D721Med (cell line): Measurements from ENCODE around the gene EBLN2.
"Not testable (repeated sequence)": the region's sequence is repeated elsewhere in the genome, so short reads cannot be mapped to it uniquely, and the experiment has no call there.

Source experiments
- DNase-seq: peaks from one replicate; pipeline ENCODE4 v3.0.0; 2011; ENCODE audit warnings: low spot score; ENCODE audit not compliant: insufficient read length
- FAIRE-seq: peaks from 2 replicates; lab custom pipeline; 2011; peaks lifted over from hg19 to GRCh38; lab: Jason Lieb, UNC
- TF ChIP-seq, protein P1 (sequence below): IDR thresholded peaks from 2 replicates; pipeline ENCODE4 v1.5.1; 2012; ENCODE audit warnings: mild to moderate bottlenecking, control low read depth; ENCODE audit not compliant: insufficient read depth; ENCODE audit errors: missing control alignments

EBLN2 gene

DNA sequence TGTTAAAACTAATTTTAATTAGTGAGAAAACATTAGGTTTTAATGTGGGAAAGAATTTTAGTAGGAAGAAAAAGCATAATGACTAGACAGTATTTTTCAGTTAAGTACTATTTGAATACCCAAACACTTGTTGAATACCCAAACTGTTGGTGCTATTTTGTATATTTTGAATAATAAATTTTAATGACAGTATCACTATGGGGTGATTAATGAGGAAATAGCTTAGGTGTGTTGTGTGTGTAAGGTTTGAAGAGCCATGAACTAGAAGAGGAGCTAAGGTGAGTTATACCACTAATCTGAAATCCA is 4.7 kb upstream of the EBLN2 start:
- TF ChIP-seq, protein P1, sequence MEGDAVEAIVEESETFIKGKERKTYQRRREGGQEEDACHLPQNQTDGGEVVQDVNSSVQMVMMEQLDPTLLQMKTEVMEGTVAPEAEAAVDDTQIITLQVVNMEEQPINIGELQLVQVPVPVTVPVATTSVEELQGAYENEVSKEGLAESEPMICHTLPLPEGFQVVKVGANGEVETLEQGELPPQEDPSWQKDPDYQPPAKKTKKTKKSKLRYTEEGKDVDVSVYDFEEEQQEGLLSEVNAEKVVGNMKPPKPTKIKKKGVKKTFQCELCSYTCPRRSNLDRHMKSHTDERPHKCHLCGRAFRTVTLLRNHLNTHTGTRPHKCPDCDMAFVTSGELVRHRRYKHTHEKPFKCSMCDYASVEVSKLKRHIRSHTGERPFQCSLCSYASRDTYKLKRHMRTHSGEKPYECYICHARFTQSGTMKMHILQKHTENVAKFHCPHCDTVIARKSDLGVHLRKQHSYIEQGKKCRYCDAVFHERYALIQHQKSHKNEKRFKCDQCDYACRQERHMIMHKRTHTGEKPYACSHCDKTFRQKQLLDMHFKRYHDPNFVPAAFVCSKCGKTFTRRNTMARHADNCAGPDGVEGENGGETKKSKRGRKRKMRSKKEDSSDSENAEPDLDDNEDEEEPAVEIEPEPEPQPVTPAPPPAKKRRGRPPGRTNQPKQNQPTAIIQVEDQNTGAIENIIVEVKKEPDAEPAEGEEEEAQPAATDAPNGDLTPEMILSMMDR = no peak
- FAIRE-seq (no peak), DNase-seq (no peak)

DNA sequence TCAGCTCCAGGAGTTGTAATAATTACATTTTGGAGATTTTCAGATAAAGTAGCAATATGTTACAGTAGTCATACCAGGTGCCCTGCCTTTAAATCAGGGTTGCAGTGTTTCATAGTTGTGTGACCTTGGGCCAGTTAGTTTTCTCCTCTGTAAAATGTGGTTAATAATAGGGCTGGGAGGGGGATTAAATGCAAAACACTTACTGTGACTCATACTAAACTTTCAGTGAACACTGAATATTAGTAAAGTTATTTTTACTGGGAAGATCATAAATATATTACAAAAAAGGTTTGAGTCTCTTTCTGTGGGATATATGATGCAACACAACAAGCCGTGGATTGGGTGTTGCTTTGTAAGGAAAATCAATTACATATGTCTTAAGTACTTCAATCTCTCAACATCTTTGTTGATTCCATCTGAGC is 1.1 kb upstream of the EBLN2 start:
- TF ChIP-seq, protein P1 = no peak
- no peak for FAIRE-seq
- no peak for DNase-seq

DNA sequence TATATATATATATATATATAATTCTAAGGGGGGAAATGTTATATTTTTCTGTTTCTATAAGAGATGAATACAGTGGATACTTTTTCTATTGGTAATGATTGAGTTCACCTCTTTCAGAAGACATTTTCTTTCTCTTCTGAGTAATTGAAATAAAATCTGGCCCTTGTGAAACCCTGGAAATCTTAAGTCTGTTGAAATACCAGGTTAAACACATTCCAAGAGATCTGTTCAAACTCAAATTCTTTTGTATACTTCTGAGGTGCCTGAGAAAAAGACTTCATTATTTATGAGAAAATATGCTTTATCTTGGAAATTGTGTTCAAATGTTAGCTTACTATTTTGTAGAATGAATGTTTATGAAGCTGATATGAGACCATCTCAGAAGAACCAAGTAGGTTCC is 4.8 kb downstream of the EBLN2 start:
- peak; percentile 80 for FAIRE-seq
- DNase-seq = not testable (repeated sequence)

DNA sequence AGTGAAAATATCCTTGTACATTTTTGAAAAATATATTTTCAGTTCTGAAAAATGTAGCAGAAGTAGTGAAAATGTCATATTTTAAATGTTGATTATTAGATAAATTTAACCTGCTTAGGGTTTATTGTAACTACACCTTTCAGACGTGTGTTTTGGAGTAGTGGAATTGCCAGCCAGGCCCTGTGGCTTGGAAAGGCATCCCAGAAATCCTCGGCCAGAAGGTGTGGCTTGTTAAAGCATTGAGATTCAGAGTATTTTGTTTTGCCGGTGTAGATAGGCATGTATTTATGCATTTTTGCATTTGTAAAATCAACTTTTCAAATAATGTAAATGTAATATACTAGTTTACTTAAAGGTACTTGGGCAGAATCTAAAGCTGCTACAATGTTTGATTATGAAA is 7.0 kb downstream of the EBLN2 start:
- no peak for DNase-seq
- no peak for FAIRE-seq
- TF ChIP-seq, protein P1 = no peak

DNA sequence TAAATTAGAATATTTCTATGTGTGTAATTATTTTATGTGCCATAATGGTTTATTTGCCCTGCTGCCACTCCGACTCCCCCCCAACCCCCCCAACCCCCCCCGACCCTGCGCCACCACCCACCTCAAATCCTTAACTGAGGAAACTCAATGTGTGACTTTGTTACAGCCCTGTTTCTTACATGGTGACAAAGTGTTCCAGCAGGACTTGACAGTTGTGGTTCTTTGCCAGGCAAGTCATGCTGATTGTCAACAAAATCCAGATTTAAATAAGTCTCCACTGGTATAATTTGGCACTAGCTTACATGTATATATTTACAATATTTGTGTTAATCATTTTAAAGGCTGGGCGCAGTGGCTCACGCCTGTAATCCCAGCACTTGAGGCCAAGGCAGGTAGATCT is 7.7 kb downstream of the EBLN2 start:
- FAIRE-seq = no peak
- no peak for DNase-seq
- TF ChIP-seq, protein P1 = no peak

DNA sequence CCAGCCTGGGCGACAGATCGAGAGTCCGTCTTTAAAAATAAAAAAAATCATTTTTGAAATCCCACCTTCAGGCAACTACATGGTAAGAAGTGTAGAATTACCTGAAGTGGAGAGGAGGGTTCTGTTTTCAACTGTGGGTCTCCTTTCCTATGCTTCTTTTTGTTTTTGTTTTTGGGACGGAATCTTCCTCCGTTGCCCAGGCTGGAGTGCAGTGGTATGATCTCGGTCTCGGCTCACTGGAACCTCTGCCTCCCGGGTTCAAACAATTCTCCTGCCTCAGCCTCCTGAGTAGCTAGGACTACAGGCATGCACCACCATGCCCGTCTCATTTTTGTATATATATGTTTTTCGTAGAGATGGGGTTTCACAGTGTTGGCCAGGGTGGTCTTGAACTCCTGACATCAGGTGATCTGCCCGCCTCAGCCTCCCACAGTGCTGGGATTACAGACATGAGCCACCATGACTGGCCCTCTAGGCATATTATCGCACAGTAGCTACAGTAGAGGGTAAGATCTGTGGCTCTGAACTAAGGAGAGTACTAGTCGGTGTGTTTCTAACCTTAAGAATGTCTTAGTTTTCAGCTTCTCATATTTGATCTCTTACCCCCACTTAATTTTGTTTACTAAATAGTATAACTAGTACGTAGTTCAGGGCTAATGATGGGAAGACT is 8.5 kb downstream of the EBLN2 start:
- no peak for FAIRE-seq
- TF ChIP-seq, protein P1 = no peak

DNA sequence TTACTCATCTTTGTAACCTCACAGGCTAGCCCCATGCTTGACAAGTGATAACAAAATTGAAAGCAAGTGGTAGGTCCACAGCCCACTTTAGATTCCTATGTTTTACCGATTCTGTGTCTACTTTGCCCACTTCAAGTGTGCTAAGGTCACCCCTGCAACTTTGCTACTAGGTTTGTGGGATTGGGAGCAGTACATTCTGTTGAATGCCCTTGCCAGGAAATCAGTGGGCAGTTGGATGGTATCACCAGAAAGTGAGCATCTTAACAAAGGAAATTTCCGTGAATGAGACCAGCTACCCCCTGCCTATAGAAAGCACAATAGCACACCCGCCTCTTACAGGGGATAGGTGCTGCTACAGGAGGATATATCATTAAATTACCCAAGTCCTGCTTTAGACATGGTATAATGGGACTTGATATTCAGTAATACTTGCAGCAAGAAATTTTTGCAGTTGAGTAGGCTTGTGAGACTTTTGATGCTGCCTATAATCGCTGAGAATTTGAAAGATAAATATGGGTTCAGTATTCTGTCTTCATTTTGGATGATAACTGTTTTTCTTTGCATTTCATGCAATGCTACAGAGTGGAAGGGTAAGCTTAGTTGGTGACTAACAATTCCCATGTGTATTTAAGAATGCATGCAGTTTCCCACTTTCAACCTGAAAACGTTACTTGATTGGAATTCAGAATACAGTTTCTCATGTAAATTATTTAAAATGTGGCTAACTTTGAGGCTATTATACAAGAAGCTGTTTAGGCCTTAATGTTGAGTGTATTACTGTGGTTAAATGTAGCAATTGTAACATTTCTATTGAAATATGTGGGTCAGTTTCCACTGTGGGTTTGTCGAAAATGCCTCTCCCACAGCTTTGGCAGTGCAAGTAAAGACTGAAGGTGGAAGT is 9.5 kb downstream of the EBLN2 start:
- no peak for FAIRE-seq
- no peak for DNase-seq
- TF ChIP-seq, protein P1 = no peak

More for the DNA sequence above, 8.5 kb downstream of the EBLN2 start:
- no peak for DNase-seq
